T-helper 17 cell (primary cell): ENCODE results near the gene PDPK1. TPM values are rescaled to one million over a fixed set of nuclear protein-coding genes. Genes with fewer than 3 reads are reported as not detected.
"Not testable (repeated sequence)": the region's sequence is repeated elsewhere in the genome, so short reads cannot be mapped to it uniquely, and the experiment has no call there.

Experiments used
- ATAC-seq: fragments of 150-1000 bp; cut with Tn5 transposase; 2 replicates; pipeline ENCODE4 v1.10.0; 2021; ENCODE audit warnings: mild to moderate bottlenecking, moderate library complexity
- DNase-seq, 3 donors: peaks; one replicate each; pipeline versions ENCODE4 v3.0.0 to v3.0.0-alpha.2; 2020 to 2021
- H3K9me3 ChIP-seq: one replicate; pipeline ENCODE4 v1.7.0; 2013; ENCODE audit warnings: low read length, mild to moderate bottlenecking; ENCODE audit not compliant: control insufficient read depth, poor library complexity, severe bottlenecking
- H3K27ac Mint-ChIP-seq: one replicate; pipeline ENCODE4 v1.8.0; 2022; ENCODE audit warnings: mild to moderate bottlenecking, moderate library complexity, mixed read lengths
- H3K27me3 Mint-ChIP-seq: one replicate; pipeline ENCODE4 v1.8.0; 2022; ENCODE audit warnings: mixed read lengths
- H3K36me3 Mint-ChIP-seq: one replicate; pipeline ENCODE4 v1.8.0; 2022; ENCODE audit warnings: low read depth, mixed read lengths
- H3K4me1 Mint-ChIP-seq: one replicate; pipeline ENCODE4 v1.8.0; 2022; ENCODE audit warnings: mild to moderate bottlenecking, mixed read lengths
- H3K4me3 Mint-ChIP-seq: one replicate; pipeline ENCODE4 v1.8.0; 2022; ENCODE audit warnings: mild to moderate bottlenecking, moderate library complexity, mixed read lengths
- total RNA-seq, 4 donors: library from RNA in 2 of 4; stranded (reverse) in 2 of 4; gene quantifications; one replicate each; pipeline ENCODE4 v1.2.3 and lab custom pipeline; 2022 to 2026

PDPK1 gene
- total RNA-seq, 2 donors from 2014 or later: 65.5 to 69.7 TPM

- Mint-ChIP-seq H3K27me3 (no peaks in the 10 kb centered on the region), H3K27ac (no peak overlapping the region), H3K4me1 (peaks cover 2% of the 10 kb centered on the region), H3K4me3 (no peak overlapping the region), H3K36me3 (peaks cover 3% of the 10 kb centered on the region)
- H3K9me3 ChIP-seq: no peaks in the 10 kb centered on the region
- DNase-seq (no peak), ATAC-seq (no peak)
Observed at GRCh38 chr16:2585651-2586081, 47.8 kb downstream of the PDPK1 start.

- no peak for ATAC-seq
- Mint-ChIP-seq H3K27me3 (no peaks in the 10 kb centered on the region), H3K36me3 (peaks cover 3% of the 10 kb centered on the region)
Observed at GRCh38 chr16:2586241-2586640, 48.4 kb downstream of the PDPK1 start.

GRCh38 chr16:2586901-2587480 is 49.2 kb downstream of the PDPK1 start:
- no peak overlapping the region for H3K4me3 Mint-ChIP-seq
- H3K36me3 Mint-ChIP-seq: peaks cover 3% of the 10 kb centered on the region
- no peaks in the 10 kb centered on the region for H3K9me3 ChIP-seq
- H3K4me1 Mint-ChIP-seq: peaks cover 5% of the 10 kb centered on the region
- no peak overlapping the region for H3K27ac Mint-ChIP-seq
- no peak for DNase-seq
- no peaks in the 10 kb centered on the region for H3K27me3 Mint-ChIP-seq
- no peak for ATAC-seq

More at GRCh38 chr16:2586241-2586640, 48.4 kb downstream of the PDPK1 start:
- no peaks in the 10 kb centered on the region for H3K9me3 ChIP-seq
- Mint-ChIP-seq H3K27ac (no peak overlapping the region), H3K4me1 (peaks cover 2% of the 10 kb centered on the region), H3K4me3 (no peak overlapping the region)
- no peak for DNase-seq

- Mint-ChIP-seq H3K4me1 (peaks cover 7% of the 10 kb centered on the region), H3K27ac (peak overlapping the region; percentile 67), H3K27me3 (no peaks in the 10 kb centered on the region), H3K4me3 (no peak overlapping the region), H3K36me3 (peaks cover 3% of the 10 kb centered on the region)
- H3K9me3 ChIP-seq: no peaks in the 10 kb centered on the region
- ATAC-seq (no peak), DNase-seq (no peak)
Observed at GRCh38 chr16:2587891-2588565, 50.2 kb downstream of the PDPK1 start.

- ATAC-seq (no peak), DNase-seq (no peak)
- H3K36me3 Mint-ChIP-seq: peaks cover 1% of the 10 kb centered on the region
- H3K27ac Mint-ChIP-seq: peak overlapping the region; percentile 79
- H3K4me3 Mint-ChIP-seq: no peak overlapping the region
- H3K9me3 ChIP-seq: no peaks in the 10 kb centered on the region
- H3K4me1 Mint-ChIP-seq: peaks cover 11% of the 10 kb centered on the region
- no peaks in the 10 kb centered on the region for H3K27me3 Mint-ChIP-seq
Observed at GRCh38 chr16:2591476-2592240, 53.8 kb downstream of the PDPK1 start.

- ATAC-seq (no peak), DNase-seq (no peak)
- Mint-ChIP-seq H3K4me3 (no peak overlapping the region), H3K36me3 (no peaks in the 10 kb centered on the region), H3K27me3 (no peaks in the 10 kb centered on the region), H3K27ac (peak overlapping the region; percentile 79), H3K4me1 (peaks cover 10% of the 10 kb centered on the region)
- no peaks in the 10 kb centered on the region for H3K9me3 ChIP-seq
Observed at GRCh38 chr16:2592786-2593185, 55.0 kb downstream of the PDPK1 start.

- H3K27me3 Mint-ChIP-seq: no peaks in the 10 kb centered on the region
- H3K9me3 ChIP-seq: no peaks in the 10 kb centered on the region
- ATAC-seq: no peak
- peak overlapping the region; percentile 51 for H3K27ac Mint-ChIP-seq
- no peak overlapping the region for H3K4me3 Mint-ChIP-seq
- peaks cover 10% of the 10 kb centered on the region for H3K4me1 Mint-ChIP-seq
- no peak for DNase-seq
- no peaks in the 10 kb centered on the region for H3K36me3 Mint-ChIP-seq
Observed at GRCh38 chr16:2595393-2596205, 57.8 kb downstream of the PDPK1 start.

- Mint-ChIP-seq H3K27me3 (no peaks in the 10 kb centered on the region), H3K36me3 (no peaks in the 10 kb centered on the region), H3K4me3 (no peak overlapping the region), H3K4me1 (peaks cover 8% of the 10 kb centered on the region), H3K27ac (no peak overlapping the region)
- ATAC-seq (no peak), DNase-seq (no peak)
- no peaks in the 10 kb centered on the region for H3K9me3 ChIP-seq
Observed at GRCh38 chr16:2596747-2597559, 59.1 kb downstream of the PDPK1 start.

- DNase-seq (no peak), ATAC-seq (no peak)
- Mint-ChIP-seq H3K27me3 (no peaks in the 10 kb centered on the region), H3K27ac (no peak overlapping the region), H3K4me1 (peaks cover 6% of the 10 kb centered on the region), H3K36me3 (no peaks in the 10 kb centered on the region), H3K4me3 (no peak overlapping the region)
- no peaks in the 10 kb centered on the region for H3K9me3 ChIP-seq
Observed at GRCh38 chr16:2597560-2597902, 59.7 kb downstream of the PDPK1 start.

GRCh38 chr16:2598133-2598641 is 60.4 kb downstream of the PDPK1 start:
- ATAC-seq (no peak), DNase-seq (no peak)
- no peaks in the 10 kb centered on the region for H3K9me3 ChIP-seq
- H3K36me3 Mint-ChIP-seq: no peaks in the 10 kb centered on the region
- H3K4me3 Mint-ChIP-seq: no peak overlapping the region
- no peak overlapping the region for H3K27ac Mint-ChIP-seq
- H3K27me3 Mint-ChIP-seq: no peaks in the 10 kb centered on the region
- H3K4me1 Mint-ChIP-seq: peaks cover 8% of the 10 kb centered on the region

- Mint-ChIP-seq H3K4me3 (no peak overlapping the region), H3K27me3 (no peaks in the 10 kb centered on the region), H3K36me3 (no peaks in the 10 kb centered on the region), H3K4me1 (peaks cover 9% of the 10 kb centered on the region), H3K27ac (no peak overlapping the region)
- ATAC-seq: no peak
- no peak for DNase-seq
- no peaks in the 10 kb centered on the region for H3K9me3 ChIP-seq
Observed at GRCh38 chr16:2598723-2599122, 60.9 kb downstream of the PDPK1 start.

GRCh38 chr16:2599165-2599564 is 61.3 kb downstream of the PDPK1 start:
- H3K27ac Mint-ChIP-seq, DNase-seq, H3K4me3 Mint-ChIP-seq, H3K36me3 Mint-ChIP-seq, ATAC-seq, H3K9me3 ChIP-seq, H3K27me3 Mint-ChIP-seq: not testable (repeated sequence)
- peaks cover 11% of the 10 kb centered on the region for H3K4me1 Mint-ChIP-seq
